Measurements from ENCODE around the gene HSD17B1. TPM values are rescaled to one million over a fixed set of nuclear protein-coding genes. Genes with fewer than 3 reads are reported as not detected.

The HSD17B1 gene
- total and polyA plus RNA-seq, 2 of the 13 experiments (the other 11 are each of a cell fraction or from before 2014, with no cell fraction given) = 0.54 to 0.93 TPM

- no peak for TF ChIP-seq ZNF142 (CRISPR knock-in tag; IDR thresholded peaks at IDR 0.05)
- TF ChIP-seq, protein P1, sequence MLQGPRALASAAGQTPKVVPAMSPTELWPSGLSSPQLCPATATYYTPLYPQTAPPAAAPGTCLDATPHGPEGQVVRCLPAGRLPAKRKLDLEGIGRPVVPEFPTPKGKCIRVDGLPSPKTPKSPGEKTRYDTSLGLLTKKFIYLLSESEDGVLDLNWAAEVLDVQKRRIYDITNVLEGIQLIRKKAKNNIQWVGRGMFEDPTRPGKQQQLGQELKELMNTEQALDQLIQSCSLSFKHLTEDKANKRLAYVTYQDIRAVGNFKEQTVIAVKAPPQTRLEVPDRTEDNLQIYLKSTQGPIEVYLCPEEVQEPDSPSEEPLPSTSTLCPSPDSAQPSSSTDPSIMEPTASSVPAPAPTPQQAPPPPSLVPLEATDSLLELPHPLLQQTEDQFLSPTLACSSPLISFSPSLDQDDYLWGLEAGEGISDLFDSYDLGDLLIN (CRISPR knock-in tag; IDR thresholded peaks at IDR 0.05; ENCODE audit: borderline replicate concordance) = no peak
- TF ChIP-seq MTA1 (CRISPR knock-in tag; IDR thresholded peaks at IDR 0.05; ENCODE audit: borderline replicate concordance) = no peak
- TF ChIP-seq ZNF326 (CRISPR knock-in tag; IDR thresholded peaks at IDR 0.05; ENCODE audit: borderline replicate concordance) = no peak
- TF ChIP-seq RBFOX2 (IDR thresholded peaks at IDR 0.05; ENCODE audit: low read depth, low read length) = no peak
- TF ChIP-seq IRF2 (CRISPR knock-in tag; IDR thresholded peaks at IDR 0.05) = no peak
- TF ChIP-seq ARNTL (CRISPR knock-in tag; IDR thresholded peaks at IDR 0.05) = no peak
Measured at GRCh38 chr17:42508426-42509165, 44.1 kb upstream of the HSD17B1 start (continued).
